HepG2 (cell line): ENCODE data around the gene LUZP2.

ENCODE experiments used
- AHR ChIP-seq: IDR thresholded peaks from 2 replicates; pipeline ENCODE4 v1.6.1; 2018; ENCODE audit warnings: missing genetic modification reagents, missing compliant biosample characterization
- GABPB1 ChIP-seq: IDR thresholded peaks from 2 replicates; pipeline ENCODE4 v1.6.1; 2016; ENCODE audit warnings: mild to moderate bottlenecking, missing genetic modification reagents, moderate library complexity, missing compliant biosample characterization

DNA sequence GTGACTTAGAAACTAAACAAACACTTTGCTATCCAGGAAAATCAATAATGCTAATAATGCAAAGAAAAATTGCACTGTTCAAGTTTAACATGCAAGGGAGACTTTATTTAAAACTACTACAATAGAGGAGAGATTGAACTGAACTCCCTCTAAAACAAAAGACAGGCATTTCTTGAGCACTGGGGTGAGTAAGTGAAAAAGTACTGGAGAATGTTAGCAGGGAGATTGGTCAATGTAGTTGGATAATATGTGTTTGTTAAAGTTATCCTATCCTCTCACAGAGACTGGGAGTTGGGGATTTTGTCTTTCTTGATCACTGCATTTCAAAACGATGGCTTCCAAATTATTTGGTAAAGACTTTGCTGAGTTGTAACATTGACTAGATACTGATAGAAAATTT lies 77.6 kb downstream of the LUZP2 start:
- TF ChIP-seq AHR (CRISPR knock-in tag) (no peak), GABPB1 (no peak)
